BLaER1 (cell line): ENCODE measurements around the gene SASS6.

Experiments
- H3K27ac ChIP-seq: shearing (Covaris generic); formaldehyde crosslinking; 2 replicates; pipeline ENCODE4 v1.8.1; 2022
- H3K27me3 ChIP-seq: shearing (Covaris generic); formaldehyde crosslinking; 2 replicates; pipeline ENCODE4 v1.8.1; 2022
- H3K36me3 ChIP-seq: shearing (Covaris generic); formaldehyde crosslinking; 2 replicates; pipeline ENCODE4 v1.8.1; 2022
- H3K4me1 ChIP-seq: shearing (Covaris generic); formaldehyde crosslinking; 2 replicates; pipeline ENCODE4 v1.8.1; 2022
- H3K4me2 ChIP-seq: shearing (Covaris generic); formaldehyde crosslinking; 2 replicates; pipeline ENCODE4 v1.8.1; 2022
- H3K4me3 ChIP-seq: shearing (Covaris generic); formaldehyde crosslinking; 2 replicates; pipeline ENCODE4 v1.8.1; 2022
- H3K9ac ChIP-seq: shearing (Covaris generic); formaldehyde crosslinking; 2 replicates; pipeline ENCODE4 v1.8.1; 2022
- H3K9me3 ChIP-seq: shearing (Covaris generic); formaldehyde crosslinking; 2 replicates; pipeline ENCODE4 v1.8.1; 2022
- H4K20me1 ChIP-seq: shearing (Covaris generic); formaldehyde crosslinking; 2 replicates; pipeline ENCODE4 v1.8.1; 2022
- Cebpa-rat ChIP-seq: shearing (Covaris generic); IDR thresholded peaks from 2 replicates; pipeline ENCODE4 v1.8.1; 2022

SASS6 gene

GRCh38 chr1:100115524-100115923, 17.2 kb downstream of the SASS6 start:
- Histone ChIP-seq H3K4me2 (no peak overlapping the region), H3K27ac (no peak overlapping the region), H3K9ac (no peak overlapping the region), H3K36me3 (peaks cover 35% of the 10 kb centered on the region), H3K27me3 (no peaks in the 10 kb centered on the region), H3K4me3 (no peak overlapping the region), H3K9me3 (no peaks in the 10 kb centered on the region), H4K20me1 (no peaks in the 10 kb centered on the region), H3K4me1 (no peaks in the 10 kb centered on the region)
- no peak for TF ChIP-seq Cebpa-rat

- no peaks in the 10 kb centered on the region for H3K4me1 ChIP-seq
- peaks cover 29% of the 10 kb centered on the region for H3K36me3 ChIP-seq
- H4K20me1 ChIP-seq = no peaks in the 10 kb centered on the region
- no peaks in the 10 kb centered on the region for H3K9me3 ChIP-seq
- TF ChIP-seq Cebpa-rat = no peak
- H3K4me3 ChIP-seq = no peak overlapping the region
- H3K27ac ChIP-seq = no peak overlapping the region
- no peak overlapping the region for H3K9ac ChIP-seq
- no peaks in the 10 kb centered on the region for H3K27me3 ChIP-seq
- no peak overlapping the region for H3K4me2 ChIP-seq
Measured at GRCh38 chr1:100109554-100110066, 23.1 kb downstream of the SASS6 start.

- no peak overlapping the region for H3K9ac ChIP-seq
- H3K4me2 ChIP-seq = no peak overlapping the region
- no peak overlapping the region for H3K27ac ChIP-seq
- no peaks in the 10 kb centered on the region for H3K4me1 ChIP-seq
- H3K9me3 ChIP-seq = no peaks in the 10 kb centered on the region
- no peaks in the 10 kb centered on the region for H4K20me1 ChIP-seq
- peaks cover 48% of the 10 kb centered on the region for H3K36me3 ChIP-seq
- TF ChIP-seq Cebpa-rat = no peak
- H3K4me3 ChIP-seq = no peak overlapping the region
- H3K27me3 ChIP-seq = no peaks in the 10 kb centered on the region
Measured at GRCh38 chr1:100107696-100108095, 25.0 kb downstream of the SASS6 start.

- Histone ChIP-seq H3K27me3 (no peaks in the 10 kb centered on the region), H3K4me1 (no peaks in the 10 kb centered on the region), H3K27ac (no peak overlapping the region), H3K36me3 (peaks cover 86% of the 10 kb centered on the region), H3K9me3 (no peaks in the 10 kb centered on the region), H3K9ac (no peak overlapping the region), H3K4me2 (no peak overlapping the region), H4K20me1 (no peaks in the 10 kb centered on the region), H3K4me3 (no peak overlapping the region)
- no peak for TF ChIP-seq Cebpa-rat
Measured at GRCh38 chr1:100101564-100101963, 31.2 kb downstream of the SASS6 start.

- TF ChIP-seq Cebpa-rat = no peak
- no peaks in the 10 kb centered on the region; the same call in 1 of the 2 replicates for H3K9me3 ChIP-seq
- no peak overlapping the region for H3K4me3 ChIP-seq
- H3K36me3 ChIP-seq = peaks cover 79% of the 10 kb centered on the region
- no peaks in the 10 kb centered on the region for H3K4me1 ChIP-seq
- no peak overlapping the region for H3K9ac ChIP-seq
- no peaks in the 10 kb centered on the region for H3K27me3 ChIP-seq
- no peak overlapping the region for H3K4me2 ChIP-seq
- H3K27ac ChIP-seq = no peak overlapping the region
- no peaks in the 10 kb centered on the region for H4K20me1 ChIP-seq
Measured at GRCh38 chr1:100100202-100100601, 32.5 kb downstream of the SASS6 start.

GRCh38 chr1:100090471-100090870, 42.3 kb downstream of the SASS6 start:
- Histone ChIP-seq H3K4me2 (no peak overlapping the region), H3K4me3 (no peak overlapping the region), H3K36me3 (peaks cover 56% of the 10 kb centered on the region), H3K9ac (no peak overlapping the region), H4K20me1 (no peaks in the 10 kb centered on the region), H3K27me3 (no peaks in the 10 kb centered on the region), H3K4me1 (no peaks in the 10 kb centered on the region), H3K9me3 (no peaks in the 10 kb centered on the region; the same call in 1 of the 2 replicates), H3K27ac (no peak overlapping the region)
- no peak for TF ChIP-seq Cebpa-rat

GRCh38 chr1:100089082-100089481, 43.6 kb downstream of the SASS6 start:
- Histone ChIP-seq H3K4me3 (no peak overlapping the region), H3K36me3 (peaks cover 50% of the 10 kb centered on the region), H3K9me3 (no peaks in the 10 kb centered on the region), H3K9ac (no peak overlapping the region), H3K27ac (no peak overlapping the region), H4K20me1 (no peaks in the 10 kb centered on the region), H3K27me3 (no peaks in the 10 kb centered on the region), H3K4me2 (no peak overlapping the region), H3K4me1 (no peaks in the 10 kb centered on the region)
- TF ChIP-seq Cebpa-rat = no peak

GRCh38 chr1:100087396-100087795, 45.3 kb downstream of the SASS6 start:
- H3K9ac ChIP-seq = no peak overlapping the region
- H3K27ac ChIP-seq = no peak overlapping the region
- H3K4me1 ChIP-seq = no peaks in the 10 kb centered on the region
- no peak overlapping the region for H3K4me2 ChIP-seq
- no peaks in the 10 kb centered on the region for H4K20me1 ChIP-seq
- no peaks in the 10 kb centered on the region for H3K27me3 ChIP-seq
- H3K9me3 ChIP-seq = no peaks in the 10 kb centered on the region
- H3K36me3 ChIP-seq = peaks cover 51% of the 10 kb centered on the region
- TF ChIP-seq Cebpa-rat = no peak
- no peak overlapping the region for H3K4me3 ChIP-seq

- no peaks in the 10 kb centered on the region for H3K9me3 ChIP-seq
- H3K4me1 ChIP-seq = no peaks in the 10 kb centered on the region
- H3K4me2 ChIP-seq = no peak overlapping the region
- no peak overlapping the region for H3K4me3 ChIP-seq
- no peak overlapping the region for H3K9ac ChIP-seq
- no peak overlapping the region for H3K27ac ChIP-seq
- H3K36me3 ChIP-seq = peaks cover 74% of the 10 kb centered on the region
- TF ChIP-seq Cebpa-rat = no peak
- no peaks in the 10 kb centered on the region for H3K27me3 ChIP-seq
- H4K20me1 ChIP-seq = no peaks in the 10 kb centered on the region
Measured at GRCh38 chr1:100080331-100080730, 52.4 kb downstream of the SASS6 start.

- H3K27ac ChIP-seq = no peak overlapping the region
- H3K9me3 ChIP-seq = no peaks in the 10 kb centered on the region
- H3K4me1 ChIP-seq = no peaks in the 10 kb centered on the region
- no peak overlapping the region for H3K9ac ChIP-seq
- H3K4me3 ChIP-seq = no peak overlapping the region
- H3K36me3 ChIP-seq = peaks cover 88% of the 10 kb centered on the region
- no peaks in the 10 kb centered on the region for H3K27me3 ChIP-seq
- H3K4me2 ChIP-seq = no peak overlapping the region
- no peak for TF ChIP-seq Cebpa-rat
- H4K20me1 ChIP-seq = no peaks in the 10 kb centered on the region
Measured at GRCh38 chr1:100077531-100077930, 55.2 kb downstream of the SASS6 start.

- Histone ChIP-seq H3K36me3 (peaks cover 88% of the 10 kb centered on the region), H3K4me1 (no peaks in the 10 kb centered on the region), H3K9me3 (no peaks in the 10 kb centered on the region), H3K4me3 (no peak overlapping the region), H3K4me2 (no peak overlapping the region), H4K20me1 (no peaks in the 10 kb centered on the region), H3K9ac (no peak overlapping the region), H3K27ac (no peak overlapping the region), H3K27me3 (no peaks in the 10 kb centered on the region)
- no peak for TF ChIP-seq Cebpa-rat
Measured at GRCh38 chr1:100076744-100077143, 56.0 kb downstream of the SASS6 start.
